ENCODE data around the gene AKAP3. TPM values are rescaled to one million over a fixed set of nuclear protein-coding genes. Genes with fewer than 3 reads are reported as not detected.

AKAP3 gene
- total RNA-seq, 1 experiment from 2014 or later: 0.26 TPM

DNA sequence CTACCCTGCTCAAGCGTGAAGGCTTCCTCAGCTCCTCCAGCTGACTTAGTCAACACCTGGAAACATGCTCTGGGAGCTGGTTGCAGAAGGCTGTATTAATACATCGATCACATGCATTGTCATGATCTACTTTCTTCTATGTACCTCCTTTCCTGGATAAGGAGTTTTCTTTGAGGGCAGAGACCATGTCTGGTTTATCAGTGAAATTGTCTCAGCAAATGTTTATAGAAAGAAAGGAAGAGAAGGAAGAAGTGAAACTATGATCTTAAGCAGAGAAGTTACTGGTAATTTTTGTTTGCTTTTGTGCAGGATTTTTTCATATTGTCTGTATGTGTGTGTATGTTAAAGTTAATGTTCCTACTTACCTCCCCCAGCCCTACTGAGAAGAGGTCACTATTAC is 82.4 kb downstream of the AKAP3 start:
- ChIA-PET POLR2A (no interaction called here), CTCF (no interaction called here)
- no peaks in the 10 kb centered on the region for H3K36me3 ChIP-seq (ENCODE audit: control insufficient read depth, insufficient read depth, low read length)
- no peaks in the 10 kb centered on the region for H3K4me1 ChIP-seq (ENCODE audit: control insufficient read depth, insufficient read depth, low read length)
- DNase-seq (ENCODE audit: low read depth, low spot score) (no peak), ATAC-seq (no peak)
- no TSS peak for BruUV-seq (replicated peaks)
- no peaks in the 10 kb centered on the region for H3K9me3 ChIP-seq (ENCODE audit: control insufficient read depth, insufficient read depth, low read depth, low read length)
- H3K27ac ChIP-seq (ENCODE audit: low read length): no peak overlapping the region
- in situ Hi-C loops (cut with HindIII; ENCODE audit: low pct_unique_long_range_greater_than_20kb, low sequenced_read_pairs): no loop called here
- TF ChIP-seq SIN3A (IDR thresholded peaks at IDR 0.05; ENCODE audit: borderline replicate concordance, insufficient read depth, low read depth, low read length) (no peak), CTCF (IDR thresholded peaks at IDR 0.05) (no peak), POLR2AphosphoS5 (IDR thresholded peaks at IDR 0.05; ENCODE audit: low read depth, low read length) (no peak), TCF7L2 (IDR thresholded peaks at IDR 0.05; ENCODE audit: low read depth, low read length) (no peak)
- TF ChIP-seq, protein P1, sequence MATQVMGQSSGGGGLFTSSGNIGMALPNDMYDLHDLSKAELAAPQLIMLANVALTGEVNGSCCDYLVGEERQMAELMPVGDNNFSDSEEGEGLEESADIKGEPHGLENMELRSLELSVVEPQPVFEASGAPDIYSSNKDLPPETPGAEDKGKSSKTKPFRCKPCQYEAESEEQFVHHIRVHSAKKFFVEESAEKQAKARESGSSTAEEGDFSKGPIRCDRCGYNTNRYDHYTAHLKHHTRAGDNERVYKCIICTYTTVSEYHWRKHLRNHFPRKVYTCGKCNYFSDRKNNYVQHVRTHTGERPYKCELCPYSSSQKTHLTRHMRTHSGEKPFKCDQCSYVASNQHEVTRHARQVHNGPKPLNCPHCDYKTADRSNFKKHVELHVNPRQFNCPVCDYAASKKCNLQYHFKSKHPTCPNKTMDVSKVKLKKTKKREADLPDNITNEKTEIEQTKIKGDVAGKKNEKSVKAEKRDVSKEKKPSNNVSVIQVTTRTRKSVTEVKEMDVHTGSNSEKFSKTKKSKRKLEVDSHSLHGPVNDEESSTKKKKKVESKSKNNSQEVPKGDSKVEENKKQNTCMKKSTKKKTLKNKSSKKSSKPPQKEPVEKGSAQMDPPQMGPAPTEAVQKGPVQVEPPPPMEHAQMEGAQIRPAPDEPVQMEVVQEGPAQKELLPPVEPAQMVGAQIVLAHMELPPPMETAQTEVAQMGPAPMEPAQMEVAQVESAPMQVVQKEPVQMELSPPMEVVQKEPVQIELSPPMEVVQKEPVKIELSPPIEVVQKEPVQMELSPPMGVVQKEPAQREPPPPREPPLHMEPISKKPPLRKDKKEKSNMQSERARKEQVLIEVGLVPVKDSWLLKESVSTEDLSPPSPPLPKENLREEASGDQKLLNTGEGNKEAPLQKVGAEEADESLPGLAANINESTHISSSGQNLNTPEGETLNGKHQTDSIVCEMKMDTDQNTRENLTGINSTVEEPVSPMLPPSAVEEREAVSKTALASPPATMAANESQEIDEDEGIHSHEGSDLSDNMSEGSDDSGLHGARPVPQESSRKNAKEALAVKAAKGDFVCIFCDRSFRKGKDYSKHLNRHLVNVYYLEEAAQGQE (IDR thresholded peaks at IDR 0.05; ENCODE audit: insufficient read depth in 1 of 2, low read depth in 2 of 2, low read length in 1 of 2): no peak
- no peak overlapping the region for H3K4me3 ChIP-seq (ENCODE audit: low read depth in 2 of 2, low read length in 2 of 2)
- H3K27me3 ChIP-seq (ENCODE audit: control insufficient read depth, insufficient read depth, low read length): no peaks in the 10 kb centered on the region
- intact Hi-C loops (cut with micrococcal nuclease; ENCODE audit: unreplicated experiment): no loop called here

Other genes with a start within 250 kb of the AKAP3 start
- gene FGF6, start 203.2 kb downstream of the AKAP3 start, total RNA-seq (2021; ENCODE audit: unreplicated experiment): not detected
- 18.1 TPM for gene RAD51AP1, start 110.2 kb downstream of the AKAP3 start, total RNA-seq (2021; ENCODE audit: unreplicated experiment)
- 13.3 TPM for gene DYRK4, start 86.8 kb downstream of the AKAP3 start, total RNA-seq (2021; ENCODE audit: unreplicated experiment)
- gene NDUFA9, start 63 bp upstream of the AKAP3 start, total RNA-seq (2021; ENCODE audit: unreplicated experiment): 74.0 TPM
- gene GALNT8, start 71.3 kb upstream of the AKAP3 start, total RNA-seq (2021; ENCODE audit: unreplicated experiment): not detected

All from Panc1 (cell line).